Body of pancreas (tissue), 4 donors: ENCODE measurements around the gene CD79A.

Experiments used
- CTCF ChIP-seq, 7 experiments: fragments of 450-650 bp in 4 of 7; fragments of 200-600 bp in 3 of 7; sonication (generic) in 3 of 7; IDR thresholded peaks; one replicate each; pipeline ENCODE4 v1.5.1; 2016 to 2019; ENCODE audit warnings: antibody characterized with exemption in 7 of 7
- POLR2A ChIP-seq, 3 donors: fragments of 450-650 bp; IDR thresholded peaks; one replicate each; pipeline ENCODE4 v1.6.1; 2016; ENCODE audit warnings: antibody characterized with exemption in 3 of 3, mild to moderate bottlenecking in 2 of 3

- TF ChIP-seq POLR2A (IDR thresholded peaks at IDR 0.05) (no peak), CTCF (IDR thresholded peaks at IDR 0.05) (no peak)
Measured at GRCh38 chr19:41910240-41910991, 33.3 kb downstream of the CD79A start.
